Measurements from ENCODE around the gene LIG1. TPM values are rescaled to one million over a fixed set of nuclear protein-coding genes. Genes with fewer than 3 reads are reported as not detected.
"Not testable (repeated sequence)": the region's sequence is repeated elsewhere in the genome, so short reads cannot be mapped to it uniquely, and the experiment has no call there.

The LIG1 gene
- total RNA-seq, 4 donors from 2014 or later, result 20.8 to 44.2 (median 32.9) TPM

GRCh38 chr19:48081106-48081505, 89.0 kb downstream of the LIG1 start:
- WGBS, 2 donors, result 90 to 94% methylated on average over 5 of the region's 5 CpGs
- intact Hi-C loops (cut with DNase I; ENCODE audit: low total_unique reads), result no loop called here
- no peak for DNase-seq (ENCODE audit: low spot score in 2 of 2)
- TF ChIP-seq CTCF (IDR thresholded peaks at IDR 0.05) (no peak), POLR2A (IDR thresholded peaks at IDR 0.05) (no peak)
- no peak overlapping the region for H3K4me3 ChIP-seq (ENCODE audit: low read depth, poor library complexity, severe bottlenecking)

GRCh38 chr19:48070177-48070769, 99.9 kb downstream of the LIG1 start:
- DNase-seq (ENCODE audit: low spot score in 2 of 2); H3K4me3 ChIP-seq (ENCODE audit: low read depth, poor library complexity, severe bottlenecking); intact Hi-C loops (cut with DNase I; ENCODE audit: low total_unique reads): not testable (repeated sequence)
- 93 to 94% methylated on average over 3 of the region's 3 CpGs for WGBS, 2 donors

GRCh38 chr19:48069435-48069834, 100.7 kb downstream of the LIG1 start:
- no peak for TF ChIP-seq CTCF (IDR thresholded peaks at IDR 0.05)
- no peak for TF ChIP-seq POLR2A (IDR thresholded peaks at IDR 0.05)
- H3K4me3 ChIP-seq (ENCODE audit: low read depth, poor library complexity, severe bottlenecking), result no peak overlapping the region
- WGBS, 2 donors, result 72 to 75% methylated on average over 2 of the region's 2 CpGs
- intact Hi-C loops (cut with DNase I; ENCODE audit: low total_unique reads), result no loop called here
- no peak for DNase-seq (ENCODE audit: low spot score in 2 of 2)

Other genes starting within 250 kb of the LIG1 start
- gene BSPH1, start 178.2 kb downstream of the LIG1 start, total RNA-seq, result not detected
- gene ELSPBP1, start 175.7 kb downstream of the LIG1 start, total RNA-seq, result not detected
- not detected for gene CABP5, start 126.3 kb downstream of the LIG1 start, total RNA-seq
- 1 to 10 TPM; 1.4 to 7.6 (median 4.5) TPM for gene PLA2G4C, start 59.5 kb downstream of the LIG1 start, total RNA-seq
- gene ZSWIM9, start 336 bp upstream of the LIG1 start, total RNA-seq, result 1 to 10 TPM; 5.5 to 9.9 (median 6.9) TPM
- 10 to 100 TPM in 3 of 4 donors, 1 to 10 TPM in 1; 9.3 to 14.1 (median 11.1) TPM for gene CARD8, start 85.6 kb upstream of the LIG1 start, total RNA-seq
- gene ZNF114, start 99.7 kb upstream of the LIG1 start, total RNA-seq, result under 1 TPM in 3 of 4 donors, not detected in 1; 0.15 to 0.81 (median 0.62) TPM
- gene EMP3, start 155.2 kb upstream of the LIG1 start, total RNA-seq, result 10 to 100 TPM; 11.5 to 29.3 (median 14.7) TPM
- gene TMEM143, start 193.6 kb upstream of the LIG1 start, total RNA-seq, result 10 to 100 TPM in 1 of 4 donors, 1 to 10 TPM in 3; 6.7 to 21.0 (median 8.7) TPM
- not detected for gene SYNGR4, start 194.0 kb upstream of the LIG1 start, total RNA-seq
- gene KDELR1, start 221.2 kb upstream of the LIG1 start, total RNA-seq, result 10 to 100 TPM; 71.3 to 99.6 (median 80.3) TPM
- under 1 TPM; 0.17 to 0.47 (median 0.42) TPM for gene GRIN2D, start 223.3 kb upstream of the LIG1 start, total RNA-seq